RWPE2 (cell line): ENCODE measurements around the gene SLC41A1.

Experiments used
- ATAC-seq: fragments of 200-7000 bp; cut with Tn5 transposase; 3 replicates; pipeline ENCODE4 v1.9.1; 2021; ENCODE audit warnings: low read depth
- DNase-seq: peaks from one replicate; pipeline ENCODE4 v3.0.0-alpha.2; 2020; ENCODE audit warnings: low spot score
- H3K27ac ChIP-seq: fragments of 450-650 bp; 2 replicates; pipeline ENCODE4 v1.5.1; 2017; ENCODE audit warnings: mild to moderate bottlenecking; ENCODE audit not compliant: poor library complexity, severe bottlenecking
- H3K27me3 ChIP-seq: fragments of 250-450 bp; sonication (Bioruptor Pico); 2 replicates; pipeline ENCODE4 v1.5.1; 2021; ENCODE audit warnings: mild to moderate bottlenecking, moderate library complexity; ENCODE audit not compliant: insufficient read depth, poor library complexity, severe bottlenecking
- H3K36me3 ChIP-seq: fragments of 250-450 bp; sonication (Bioruptor Pico); 2 replicates; pipeline ENCODE4 v1.5.1; 2020; ENCODE audit warnings: low read depth, mild to moderate bottlenecking, moderate library complexity
- H3K4me1 ChIP-seq: fragments of 250-450 bp; sonication (Bioruptor Pico); 2 replicates; pipeline ENCODE4 v1.5.1; 2021; ENCODE audit warnings: mild to moderate bottlenecking, moderate library complexity; ENCODE audit not compliant: insufficient read depth, poor library complexity, severe bottlenecking
- H3K4me3 ChIP-seq: fragments of 250-450 bp; sonication (Bioruptor Pico); 2 replicates; pipeline ENCODE4 v1.5.1; 2021; ENCODE audit warnings: mild to moderate bottlenecking, moderate library complexity; ENCODE audit not compliant: severe bottlenecking
- H3K9me3 ChIP-seq: fragments of 250-450 bp; sonication (Bioruptor Pico); 2 replicates; pipeline ENCODE4 v1.5.1; 2021; ENCODE audit warnings: mild to moderate bottlenecking, moderate library complexity; ENCODE audit not compliant: severe bottlenecking
- CTCF ChIP-seq: fragments of 450-650 bp; IDR thresholded peaks from one replicate; pipeline ENCODE4 v1.5.1; 2017; ENCODE audit warnings: mild to moderate bottlenecking, moderate library complexity; ENCODE audit not compliant: poor library complexity, severe bottlenecking

The SLC41A1 gene

DNA sequence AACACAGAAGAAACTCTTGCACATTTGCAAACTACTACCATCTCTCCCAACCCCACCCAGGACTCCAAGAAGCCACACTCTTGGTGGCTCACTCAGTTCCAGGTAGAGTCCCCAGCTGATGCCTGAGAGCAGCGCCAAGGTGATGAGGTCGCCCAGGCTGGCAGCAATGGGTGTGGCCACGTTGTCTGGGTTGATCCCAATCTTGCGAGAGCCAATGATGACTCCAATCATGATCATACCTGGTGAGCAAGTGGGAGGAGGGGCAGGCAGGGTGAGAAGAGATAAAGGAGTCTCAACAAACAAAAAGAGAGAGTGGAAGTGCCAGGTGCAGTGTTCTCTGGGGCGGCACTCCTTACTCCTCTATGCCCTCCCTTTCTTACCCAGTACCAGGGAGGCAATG lies 14.4 kb downstream of the SLC41A1 start:
- Histone ChIP-seq H3K27ac (no peak overlapping the region), H3K27me3 (no peaks in the 10 kb centered on the region), H3K36me3 (peaks cover 18% of the 10 kb centered on the region), H3K9me3 (no peaks in the 10 kb centered on the region), H3K4me1 (no peaks in the 10 kb centered on the region), H3K4me3 (no peak overlapping the region)
- peak; percentile 71 for ATAC-seq
- no peak for TF ChIP-seq CTCF
- DNase-seq: no peak

- no peak overlapping the region for H3K4me3 ChIP-seq
Observed at GRCh38 chr1:205797168-205797567, 15.8 kb downstream of the SLC41A1 start.

DNA sequence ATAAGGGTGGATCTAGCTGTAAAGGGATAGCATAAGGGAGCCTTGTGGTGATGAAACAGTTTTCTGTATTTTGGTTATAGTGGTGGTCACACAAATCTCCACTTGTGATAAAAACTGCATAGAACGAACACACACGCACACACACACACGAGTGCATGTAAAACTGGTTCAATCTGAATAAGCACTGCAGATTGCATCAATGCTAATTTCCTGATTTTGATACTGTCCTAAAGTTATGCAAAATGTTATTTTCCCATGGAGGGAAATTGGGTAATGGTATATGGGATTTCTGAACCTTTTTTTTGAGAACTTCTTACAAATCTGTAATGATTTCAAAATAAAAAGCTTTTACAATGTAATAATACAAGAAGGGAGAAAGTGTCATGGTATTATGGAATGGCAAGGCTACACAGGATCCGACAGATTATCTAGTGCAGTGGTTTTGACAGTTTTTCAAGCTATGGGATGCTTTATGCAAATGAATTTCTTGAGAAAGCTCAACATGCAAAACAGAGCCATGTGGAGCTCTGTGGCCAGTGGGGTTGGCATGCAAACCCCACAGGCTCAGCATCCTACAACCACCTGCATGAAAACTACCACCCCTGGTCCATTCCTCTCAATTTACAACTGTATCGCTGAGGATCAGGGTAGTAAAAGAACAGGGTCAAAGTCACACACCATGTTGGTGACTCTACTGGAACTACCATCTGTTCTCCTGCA lies 18.8 kb downstream of the SLC41A1 start:
- Histone ChIP-seq H3K4me3 (no peak overlapping the region), H3K27me3 (no peaks in the 10 kb centered on the region), H3K9me3 (no peaks in the 10 kb centered on the region), H3K36me3 (peaks cover 26% of the 10 kb centered on the region), H3K27ac (no peak overlapping the region), H3K4me1 (no peaks in the 10 kb centered on the region)
- DNase-seq: no peak
- no peak for ATAC-seq
- TF ChIP-seq CTCF: no peak

More at GRCh38 chr1:205797168-205797567, 15.8 kb downstream of the SLC41A1 start:
- no peak for DNase-seq
- no peak for ATAC-seq
- peaks cover 20% of the 10 kb centered on the region for H3K36me3 ChIP-seq
- no peak for TF ChIP-seq CTCF
- H3K27ac ChIP-seq: no peak overlapping the region
- no peaks in the 10 kb centered on the region for H3K9me3 ChIP-seq
- no peaks in the 10 kb centered on the region for H3K27me3 ChIP-seq
- H3K4me1 ChIP-seq: no peaks in the 10 kb centered on the region

GRCh38 chr1:205792961-205793673 lies 19.9 kb downstream of the SLC41A1 start:
- no peak overlapping the region for H3K4me3 ChIP-seq
- peaks cover 22% of the 10 kb centered on the region for H3K36me3 ChIP-seq
- H3K27me3 ChIP-seq: no peaks in the 10 kb centered on the region
- H3K27ac ChIP-seq: no peak overlapping the region
- no peak for ATAC-seq
- no peaks in the 10 kb centered on the region for H3K9me3 ChIP-seq
- H3K4me1 ChIP-seq: no peaks in the 10 kb centered on the region
- no peak for TF ChIP-seq CTCF
- DNase-seq: no peak

GRCh38 chr1:205792481-205792881 lies 20.5 kb downstream of the SLC41A1 start:
- no peak for TF ChIP-seq CTCF
- H3K27ac ChIP-seq: no peak overlapping the region
- ATAC-seq: no peak

More at GRCh38 chr1:205792481-205792881, 20.5 kb downstream of the SLC41A1 start:
- H3K27me3 ChIP-seq: no peaks in the 10 kb centered on the region
- H3K36me3 ChIP-seq: peaks cover 17% of the 10 kb centered on the region
- no peaks in the 10 kb centered on the region for H3K9me3 ChIP-seq
- DNase-seq: no peak
- H3K4me1 ChIP-seq: no peaks in the 10 kb centered on the region
- no peak overlapping the region for H3K4me3 ChIP-seq
